K562 (cell line): ENCODE results near the gene SRCAP. TPM values are rescaled to one million over a fixed set of nuclear protein-coding genes. Genes with fewer than 3 reads are reported as not detected.

Experiments used
- ARID1B ChIP-seq: fragments of 450-650 bp; IDR thresholded peaks from 2 replicates; pipeline ENCODE4 v1.6.1; 2016; ENCODE audit warnings: antibody characterized with exemption, mild to moderate bottlenecking, inconsistent platforms
- ATF7 ChIP-seq: fragments of 450-650 bp; IDR thresholded peaks from 2 replicates; pipeline ENCODE4 v1.7.1; 2014; ENCODE audit warnings: mild to moderate bottlenecking, moderate library complexity
- CHCHD3 ChIP-seq: fragments of 250-450 bp; sonication (Bioruptor Pico); IDR thresholded peaks from 2 replicates; pipeline ENCODE4 v2.1.2; 2022; ENCODE audit warnings: mild to moderate bottlenecking
- HDAC3 ChIP-seq: fragments of 450-650 bp; IDR thresholded peaks from 2 replicates; pipeline ENCODE4 v1.6.1; 2018; ENCODE audit warnings: borderline replicate concordance, mild to moderate bottlenecking, moderate library complexity; ENCODE audit not compliant: partially characterized antibody
- RBM17 ChIP-seq: fragments of 200-400 bp; formaldehyde crosslinking; IDR thresholded peaks from 2 replicates; pipeline ENCODE4 v1.6.1; 2017; ENCODE audit warnings: low read depth, mild to moderate bottlenecking, low read length, borderline replicate concordance
- RHOXF2B ChIP-seq: fragments of 250-450 bp; sonication (Bioruptor Pico); conservative IDR thresholded peaks from 2 replicates; pipeline ENCODE4 v1.5.1; 2021
- SMAD1 ChIP-seq: fragments of 150-350 bp; IDR thresholded peaks from 2 replicates; pipeline ENCODE4 v1.6.1; 2014; ENCODE audit warnings: low read length, low read depth; ENCODE audit not compliant: partially characterized antibody
- SMAD3 ChIP-seq: fragments of 450-650 bp; formaldehyde crosslinking; conservative IDR thresholded peaks from 2 replicates; pipeline ENCODE4 v1.4.0; 2020; ENCODE audit warnings: mild to moderate bottlenecking
- ZBTB1 ChIP-seq: sonication (generic); formaldehyde crosslinking; IDR thresholded peaks from 2 replicates; pipeline ENCODE4 v1.8.1; 2023; ENCODE audit warnings: missing genetic modification reagents, low read depth, mild to moderate bottlenecking, borderline replicate concordance
- ZNF282 ChIP-seq: sonication (generic); formaldehyde crosslinking; IDR thresholded peaks from 2 replicates; pipeline ENCODE4 v1.8.1; 2023; ENCODE audit warnings: missing genetic modification reagents
- polyA plus RNA-seq, 8 experiments: library from polyadenylated mRNA; depleted of rRNA in 4 of 8; stranded (reverse) in 5 of 8; unstranded in 3 of 8; fragments of >200 nt; fragmentation: Nextera tagmentation in 2 of 8; fragmentation: Illumina TruSeq in 1 of 8; extraction: Ambion mirVana in 2 of 8; extraction: Trizol in 1 of 8; gene quantifications; 2 replicates each; pipeline versions ENCODE4 v1.2.1 to v1.2.3, GENCODE V29; 2011 to 2014; ENCODE audit warnings: inconsistent platforms in 1 of 8, missing spikeins in 1 of 8
- total RNA-seq, 7 experiments: library from RNA; depleted of rRNA in 6 of 7; stranded (reverse); fragments of >200 nt in 6 of 7; fragmentation: Illumina TruSeq in 2 of 7; extraction: Trizol in 2 of 7; gene quantifications; 2 replicates each; pipeline versions ENCODE4 v1.2.1 to v1.2.3, GENCODE V29; 2011 to 2021; ENCODE audit warnings: low replicate concordance in 1 of 7
- TF ChIP-seq, protein P1 (sequence below): fragments of 450-650 bp; formaldehyde crosslinking; IDR thresholded peaks from 2 replicates; pipeline ENCODE4 v1.4.0; 2020; ENCODE audit warnings: mild to moderate bottlenecking, moderate library complexity
- TF ChIP-seq, protein P2 (sequence below): sonication (generic); formaldehyde crosslinking; IDR thresholded peaks from 2 replicates; pipeline ENCODE4 v1.8.1; 2023; ENCODE audit warnings: mild to moderate bottlenecking, missing genetic modification reagents
- TF ChIP-seq, protein P3 (sequence below): fragments of 450-650 bp; formaldehyde crosslinking; IDR thresholded peaks from 2 replicates; pipeline ENCODE4 v1.4.0; 2020; ENCODE audit warnings: mild to moderate bottlenecking
- TF ChIP-seq, protein P4 (sequence below): sonication (generic); formaldehyde crosslinking; IDR thresholded peaks from 2 replicates; pipeline ENCODE4 v1.8.0; 2022; ENCODE audit warnings: mild to moderate bottlenecking, missing genetic modification reagents

The SRCAP gene
- total and polyA plus RNA-seq, 9 of the 15 experiments (the other 6 are each of a cell fraction or from before 2014, with no cell fraction given), result 0.21 to 62.6 (median 5.8) TPM

DNA sequence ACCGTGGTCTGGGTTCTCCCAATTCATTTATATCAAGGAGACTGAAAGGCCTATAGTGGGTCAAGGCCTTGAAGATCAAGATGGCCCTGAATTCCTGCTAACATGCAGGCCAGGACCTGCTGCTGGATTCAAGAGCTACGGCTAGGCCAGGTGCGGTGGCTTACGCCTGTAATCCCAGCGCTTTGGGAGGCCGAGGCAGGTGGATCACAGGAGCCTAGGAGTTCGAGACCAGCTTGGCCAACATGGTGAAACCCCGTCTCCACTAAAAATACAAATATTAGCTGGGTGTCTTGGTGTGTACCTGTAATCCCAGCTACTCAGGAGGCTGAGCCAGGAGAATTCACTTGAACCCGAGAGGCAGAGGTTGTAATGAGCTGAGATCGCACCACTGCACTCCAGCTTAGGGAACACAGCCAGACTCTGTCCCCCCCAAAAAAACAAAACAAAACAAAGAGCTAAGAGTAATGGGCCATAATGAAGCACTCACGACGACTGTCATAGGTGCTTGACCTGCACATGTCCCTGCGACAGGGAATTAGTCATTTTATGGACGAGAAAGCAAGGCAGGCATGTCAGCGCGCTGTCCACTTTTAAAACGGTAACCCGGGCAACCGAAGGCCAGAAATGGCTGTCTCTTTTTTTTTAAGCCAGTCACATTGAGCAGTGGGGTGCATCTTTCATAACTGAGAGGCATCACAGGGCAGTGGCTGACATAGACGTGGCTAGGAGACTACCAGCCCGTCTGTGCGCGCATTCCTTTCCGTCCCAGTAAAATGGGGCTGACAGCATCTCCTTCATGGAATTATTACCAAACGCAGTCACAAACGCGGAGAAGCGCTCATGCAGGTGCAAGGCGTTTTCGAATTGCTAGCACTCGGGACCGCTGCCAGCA is 41.8 kb upstream of the SRCAP start (continued):
- TF ChIP-seq, protein P1, sequence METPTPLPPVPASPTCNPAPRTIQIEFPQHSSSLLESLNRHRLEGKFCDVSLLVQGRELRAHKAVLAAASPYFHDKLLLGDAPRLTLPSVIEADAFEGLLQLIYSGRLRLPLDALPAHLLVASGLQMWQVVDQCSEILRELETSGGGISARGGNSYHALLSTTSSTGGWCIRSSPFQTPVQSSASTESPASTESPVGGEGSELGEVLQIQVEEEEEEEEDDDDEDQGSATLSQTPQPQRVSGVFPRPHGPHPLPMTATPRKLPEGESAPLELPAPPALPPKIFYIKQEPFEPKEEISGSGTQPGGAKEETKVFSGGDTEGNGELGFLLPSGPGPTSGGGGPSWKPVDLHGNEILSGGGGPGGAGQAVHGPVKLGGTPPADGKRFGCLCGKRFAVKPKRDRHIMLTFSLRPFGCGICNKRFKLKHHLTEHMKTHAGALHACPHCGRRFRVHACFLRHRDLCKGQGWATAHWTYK, result peak; percentile 79; the same call in 1 of the 2 replicates
- TF ChIP-seq ZBTB1 (no peak), SMAD3 (CRISPR knock-in tag) (0 out of 2 replicates have a peak, but pooled peaks have one; percentile 17), ZNF282 (CRISPR knock-in tag) (no peak), CHCHD3 (CRISPR knock-in tag) (no peak), ATF7 (no peak), ARID1B (no peak), RHOXF2B (CRISPR knock-in tag) (no peak), SMAD1 (no peak), RBM17 (no peak), HDAC3 (no peak)
- TF ChIP-seq, protein P2, sequence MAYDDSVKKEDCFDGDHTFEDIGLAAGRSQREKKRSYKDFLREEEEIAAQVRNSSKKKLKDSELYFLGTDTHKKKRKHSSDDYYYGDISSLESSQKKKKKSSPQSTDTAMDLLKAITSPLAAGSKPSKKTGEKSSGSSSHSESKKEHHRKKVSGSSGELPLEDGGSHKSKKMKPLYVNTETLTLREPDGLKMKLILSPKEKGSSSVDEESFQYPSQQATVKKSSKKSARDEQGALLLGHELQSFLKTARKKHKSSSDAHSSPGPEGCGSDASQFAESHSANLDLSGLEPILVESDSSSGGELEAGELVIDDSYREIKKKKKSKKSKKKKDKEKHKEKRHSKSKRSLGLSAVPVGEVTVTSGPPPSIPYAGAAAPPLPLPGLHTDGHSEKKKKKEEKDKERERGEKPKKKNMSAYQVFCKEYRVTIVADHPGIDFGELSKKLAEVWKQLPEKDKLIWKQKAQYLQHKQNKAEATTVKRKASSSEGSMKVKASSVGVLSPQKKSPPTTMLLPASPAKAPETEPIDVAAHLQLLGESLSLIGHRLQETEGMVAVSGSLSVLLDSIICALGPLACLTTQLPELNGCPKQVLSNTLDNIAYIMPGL (CRISPR knock-in tag), result no peak
- TF ChIP-seq, protein P3, sequence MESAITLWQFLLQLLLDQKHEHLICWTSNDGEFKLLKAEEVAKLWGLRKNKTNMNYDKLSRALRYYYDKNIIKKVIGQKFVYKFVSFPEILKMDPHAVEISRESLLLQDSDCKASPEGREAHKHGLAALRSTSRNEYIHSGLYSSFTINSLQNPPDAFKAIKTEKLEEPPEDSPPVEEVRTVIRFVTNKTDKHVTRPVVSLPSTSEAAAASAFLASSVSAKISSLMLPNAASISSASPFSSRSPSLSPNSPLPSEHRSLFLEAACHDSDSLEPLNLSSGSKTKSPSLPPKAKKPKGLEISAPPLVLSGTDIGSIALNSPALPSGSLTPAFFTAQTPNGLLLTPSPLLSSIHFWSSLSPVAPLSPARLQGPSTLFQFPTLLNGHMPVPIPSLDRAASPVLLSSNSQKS (CRISPR knock-in tag), result no peak
- TF ChIP-seq, protein P4, sequence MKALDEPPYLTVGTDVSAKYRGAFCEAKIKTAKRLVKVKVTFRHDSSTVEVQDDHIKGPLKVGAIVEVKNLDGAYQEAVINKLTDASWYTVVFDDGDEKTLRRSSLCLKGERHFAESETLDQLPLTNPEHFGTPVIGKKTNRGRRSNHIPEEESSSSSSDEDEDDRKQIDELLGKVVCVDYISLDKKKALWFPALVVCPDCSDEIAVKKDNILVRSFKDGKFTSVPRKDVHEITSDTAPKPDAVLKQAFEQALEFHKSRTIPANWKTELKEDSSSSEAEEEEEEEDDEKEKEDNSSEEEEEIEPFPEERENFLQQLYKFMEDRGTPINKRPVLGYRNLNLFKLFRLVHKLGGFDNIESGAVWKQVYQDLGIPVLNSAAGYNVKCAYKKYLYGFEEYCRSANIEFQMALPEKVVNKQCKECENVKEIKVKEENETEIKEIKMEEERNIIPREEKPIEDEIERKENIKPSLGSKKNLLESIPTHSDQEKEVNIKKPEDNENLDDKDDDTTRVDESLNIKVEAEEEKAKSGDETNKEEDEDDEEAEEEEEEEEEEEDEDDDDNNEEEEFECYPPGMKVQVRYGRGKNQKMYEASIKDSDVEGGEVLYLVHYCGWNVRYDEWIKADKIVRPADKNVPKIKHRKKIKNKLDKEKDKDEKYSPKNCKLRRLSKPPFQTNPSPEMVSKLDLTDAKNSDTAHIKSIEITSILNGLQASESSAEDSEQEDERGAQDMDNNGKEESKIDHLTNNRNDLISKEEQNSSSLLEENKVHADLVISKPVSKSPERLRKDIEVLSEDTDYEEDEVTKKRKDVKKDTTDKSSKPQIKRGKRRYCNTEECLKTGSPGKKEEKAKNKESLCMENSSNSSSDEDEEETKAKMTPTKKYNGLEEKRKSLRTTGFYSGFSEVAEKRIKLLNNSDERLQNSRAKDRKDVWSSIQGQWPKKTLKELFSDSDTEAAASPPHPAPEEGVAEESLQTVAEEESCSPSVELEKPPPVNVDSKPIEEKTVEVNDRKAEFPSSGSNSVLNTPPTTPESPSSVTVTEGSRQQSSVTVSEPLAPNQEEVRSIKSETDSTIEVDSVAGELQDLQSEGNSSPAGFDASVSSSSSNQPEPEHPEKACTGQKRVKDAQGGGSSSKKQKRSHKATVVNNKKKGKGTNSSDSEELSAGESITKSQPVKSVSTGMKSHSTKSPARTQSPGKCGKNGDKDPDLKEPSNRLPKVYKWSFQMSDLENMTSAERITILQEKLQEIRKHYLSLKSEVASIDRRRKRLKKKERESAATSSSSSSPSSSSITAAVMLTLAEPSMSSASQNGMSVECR, result 0 out of 2 replicates have a peak, but pooled peaks have one; percentile 56
